GM12873 (cell line): ENCODE data around the gene NLRC4.

Source experiments
- TF ChIP-seq, protein P1 (sequence below): IDR thresholded peaks from 2 replicates; pipeline ENCODE4 v1.5.1; 2012; ENCODE audit warnings: low read depth, mild to moderate bottlenecking, moderate library complexity, low read length, control low read depth; ENCODE audit not compliant: insufficient read depth; ENCODE audit errors: missing control alignments

The NLRC4 gene

DNA sequence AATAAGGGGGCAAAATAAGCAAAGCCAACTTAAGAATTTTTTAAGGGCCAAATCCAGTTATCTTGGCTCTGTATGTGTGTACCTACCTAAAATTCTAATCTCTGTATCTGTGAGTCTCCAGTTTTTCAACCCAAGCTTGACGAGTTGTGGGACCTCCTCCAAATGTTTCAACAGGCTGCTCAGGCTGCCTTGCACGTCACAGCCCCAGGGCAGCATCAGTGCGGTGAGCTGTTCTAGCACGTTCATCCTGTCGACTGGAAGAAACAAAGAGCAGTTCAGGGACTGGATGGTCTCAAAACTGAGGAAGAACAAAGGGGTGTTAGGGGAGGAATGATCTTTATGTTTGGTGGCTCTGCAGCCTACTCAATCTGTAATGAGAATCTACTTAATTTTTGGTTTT is 29.4 kb downstream of the NLRC4 start:
- TF ChIP-seq, protein P1, sequence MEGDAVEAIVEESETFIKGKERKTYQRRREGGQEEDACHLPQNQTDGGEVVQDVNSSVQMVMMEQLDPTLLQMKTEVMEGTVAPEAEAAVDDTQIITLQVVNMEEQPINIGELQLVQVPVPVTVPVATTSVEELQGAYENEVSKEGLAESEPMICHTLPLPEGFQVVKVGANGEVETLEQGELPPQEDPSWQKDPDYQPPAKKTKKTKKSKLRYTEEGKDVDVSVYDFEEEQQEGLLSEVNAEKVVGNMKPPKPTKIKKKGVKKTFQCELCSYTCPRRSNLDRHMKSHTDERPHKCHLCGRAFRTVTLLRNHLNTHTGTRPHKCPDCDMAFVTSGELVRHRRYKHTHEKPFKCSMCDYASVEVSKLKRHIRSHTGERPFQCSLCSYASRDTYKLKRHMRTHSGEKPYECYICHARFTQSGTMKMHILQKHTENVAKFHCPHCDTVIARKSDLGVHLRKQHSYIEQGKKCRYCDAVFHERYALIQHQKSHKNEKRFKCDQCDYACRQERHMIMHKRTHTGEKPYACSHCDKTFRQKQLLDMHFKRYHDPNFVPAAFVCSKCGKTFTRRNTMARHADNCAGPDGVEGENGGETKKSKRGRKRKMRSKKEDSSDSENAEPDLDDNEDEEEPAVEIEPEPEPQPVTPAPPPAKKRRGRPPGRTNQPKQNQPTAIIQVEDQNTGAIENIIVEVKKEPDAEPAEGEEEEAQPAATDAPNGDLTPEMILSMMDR: no peak

DNA sequence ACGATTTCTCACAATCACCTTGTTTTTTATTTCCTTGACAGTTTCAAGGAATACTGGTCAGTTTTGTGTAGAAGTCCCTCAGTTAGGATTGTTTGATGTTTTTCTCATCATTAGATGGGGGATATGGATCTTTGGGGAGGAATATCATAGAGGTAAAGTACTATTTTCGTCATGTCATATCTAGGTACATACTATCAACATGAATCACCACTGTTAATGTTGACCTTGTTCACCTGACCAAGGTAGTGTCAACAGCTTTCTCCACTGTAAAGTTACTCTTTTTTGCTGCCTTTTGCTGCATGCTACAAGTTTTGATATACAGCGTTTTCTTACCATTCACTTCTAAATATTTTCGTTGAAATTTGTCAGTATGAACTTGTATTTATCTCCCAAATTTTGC is 32.7 kb downstream of the NLRC4 start:
- TF ChIP-seq, protein P1: no peak

DNA sequence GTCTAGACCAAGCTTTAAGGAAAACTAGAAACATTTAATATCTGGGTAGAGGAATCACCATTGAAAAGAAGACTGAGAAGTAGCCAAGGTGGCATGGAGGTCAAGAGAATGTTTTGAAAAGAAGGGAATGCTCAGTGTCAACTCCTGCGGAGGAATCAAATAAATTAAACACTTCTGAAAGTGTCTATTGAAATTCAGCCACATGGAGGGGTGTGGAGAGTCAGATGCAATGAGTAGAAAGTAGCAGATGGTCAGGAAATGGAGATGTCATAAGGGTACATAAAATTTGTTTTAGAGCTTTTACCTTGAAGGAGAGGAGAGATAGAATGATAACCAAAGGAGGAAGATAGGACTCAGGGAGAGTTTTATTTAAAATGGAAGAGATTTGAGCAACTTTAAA is 35.1 kb downstream of the NLRC4 start:
- TF ChIP-seq, protein P1: no peak

DNA sequence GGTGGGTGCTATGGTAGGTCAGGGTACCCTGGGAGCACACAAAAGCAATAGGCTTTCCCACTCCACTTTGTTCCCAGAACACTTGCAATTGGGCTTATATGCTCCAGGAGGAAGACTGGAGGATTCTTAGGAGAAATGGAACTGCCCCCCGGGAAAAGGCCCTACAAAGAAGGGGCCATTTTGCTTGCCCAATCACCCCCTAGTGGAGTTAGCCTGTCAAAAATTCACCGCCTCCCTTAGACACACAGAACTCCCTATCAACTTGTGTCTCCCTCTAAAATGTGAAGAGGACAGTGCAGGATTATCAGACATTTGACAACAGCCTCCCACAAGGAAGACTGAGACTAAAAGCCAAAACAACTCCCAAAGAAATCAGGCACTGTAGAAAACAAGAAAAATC is 36.5 kb downstream of the NLRC4 start:
- TF ChIP-seq, protein P1: no peak

DNA sequence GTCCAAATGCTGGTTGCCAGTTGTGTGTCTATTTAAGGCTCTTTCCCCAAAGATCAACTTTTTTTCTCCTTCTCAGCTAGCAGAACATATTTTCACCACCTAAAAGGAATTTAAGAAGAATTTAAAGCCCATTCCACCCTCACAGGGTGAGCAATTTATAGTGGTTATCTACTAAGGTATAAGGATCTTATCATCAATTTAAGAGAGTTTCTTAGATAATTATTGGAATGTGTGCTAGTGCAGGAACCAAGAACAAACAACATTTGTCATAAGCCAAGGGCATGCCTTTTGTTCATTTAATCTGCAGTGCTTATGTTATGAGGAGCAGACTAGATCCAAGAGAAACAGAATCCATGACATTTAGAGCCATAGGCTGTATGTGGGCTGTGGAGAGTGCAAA is 37.2 kb downstream of the NLRC4 start:
- TF ChIP-seq, protein P1: no peak

DNA sequence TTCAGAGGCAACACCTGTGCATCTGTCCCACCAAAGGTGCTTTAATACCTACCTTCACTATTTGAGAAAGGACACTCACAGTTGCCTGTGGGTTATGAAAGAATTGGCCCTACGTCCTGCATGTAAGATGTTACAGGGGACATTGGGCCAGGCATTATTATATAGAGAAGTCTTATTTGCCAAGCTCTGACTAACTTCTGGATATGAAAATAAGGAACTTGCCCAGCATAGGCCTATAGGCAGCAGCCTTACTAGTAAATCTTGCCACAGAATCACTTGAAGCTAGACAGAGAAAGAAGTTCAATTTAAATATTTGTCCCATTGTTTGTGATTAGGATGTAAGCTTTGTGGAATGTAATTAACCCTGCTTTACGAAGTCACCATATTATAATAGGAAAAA is 41.7 kb downstream of the NLRC4 start:
- TF ChIP-seq, protein P1: no peak

DNA sequence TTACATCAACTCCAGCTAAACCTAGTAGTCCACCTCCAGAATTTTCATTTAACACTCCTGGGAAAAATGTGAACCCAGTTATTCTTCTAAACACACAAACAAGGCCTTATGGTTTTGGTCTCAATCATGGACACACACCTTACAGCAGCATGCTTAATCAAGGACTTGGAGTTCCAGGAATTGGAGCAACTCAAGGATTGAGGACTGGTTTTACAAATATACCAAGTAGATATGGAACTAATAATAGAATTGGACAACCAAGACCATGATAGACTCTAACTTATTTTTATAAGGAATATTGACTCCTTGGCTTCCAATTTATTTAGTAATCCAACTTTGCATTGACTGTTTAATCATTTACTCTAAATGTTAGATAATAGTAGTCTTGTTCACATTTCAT is 44.2 kb downstream of the NLRC4 start:
- TF ChIP-seq, protein P1: no peak
